Measurements from ENCODE around the gene DPEP1. TPM values are rescaled to one million over a fixed set of nuclear protein-coding genes. Genes with fewer than 3 reads are reported as not detected.
A peak's percentile ranks its signal among the peaks of the same experiment; 100 is the strongest.
"Not testable (repeated sequence)": the region's sequence is repeated elsewhere in the genome, so short reads cannot be mapped to it uniquely, and the experiment has no call there.

The DPEP1 gene
- polyA plus RNA-seq, 1 donor (not counting 4 experiments of a cell fraction or from before 2014, with no cell fraction given): 0.13 TPM

DNA sequence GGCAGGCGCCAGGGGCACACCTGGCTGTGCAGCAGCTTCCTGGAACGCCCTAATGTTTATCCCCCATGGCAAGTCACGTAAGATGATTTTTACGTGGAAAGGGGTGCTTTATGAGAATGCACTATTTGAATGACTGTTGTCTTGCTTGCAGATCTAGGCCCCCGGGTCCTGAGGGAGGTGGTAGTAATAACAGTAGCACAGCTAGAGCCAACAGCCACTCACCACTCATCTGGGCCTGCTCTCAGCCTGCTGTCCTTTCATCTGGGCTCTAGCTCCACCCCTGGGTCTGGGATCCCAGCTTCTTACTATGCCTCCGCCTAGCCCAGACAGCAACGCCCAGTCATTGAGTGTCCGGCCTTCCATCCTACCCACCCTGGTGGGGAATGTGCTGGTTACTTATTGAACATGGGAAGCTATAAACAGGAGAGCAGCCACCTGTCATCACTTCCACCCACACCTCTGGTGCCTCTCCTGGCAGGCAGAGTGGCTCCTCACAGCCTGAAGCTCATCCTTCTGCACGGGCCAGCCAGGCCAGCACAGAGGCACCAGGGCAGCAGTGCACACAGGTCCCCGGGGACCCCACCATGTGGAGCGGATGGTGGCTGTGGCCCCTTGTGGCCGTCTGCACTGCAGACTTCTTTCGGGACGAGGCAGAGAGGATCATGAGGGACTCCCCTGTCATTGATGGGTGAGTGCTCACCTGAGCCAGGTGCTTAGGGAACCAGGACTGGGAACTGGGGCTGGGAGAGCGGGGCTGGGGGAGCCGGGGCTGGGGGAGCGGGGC lies 16.6 kb downstream of the DPEP1 start:
- Histone ChIP-seq H3K4me1 (ENCODE audit: control insufficient read depth, extremely low read depth, insufficient read depth, low read length) (peaks cover 17% of the 10 kb centered on the region), H4K20me1 (ENCODE audit: control insufficient read depth, extremely low read depth, insufficient read depth, low read length) (no peaks in the 10 kb centered on the region), H3K9ac (ENCODE audit: control insufficient read depth, extremely low read depth, insufficient read depth, low read length) (no peak overlapping the region), H3K9me1 (ENCODE audit: control insufficient read depth, extremely low read depth, insufficient read depth, low read length) (no peaks in the 10 kb centered on the region), H3K4me3 (ENCODE audit: control insufficient read depth in 2 of 3, extremely low read depth in 1 of 3, insufficient read depth in 2 of 3, low read depth in 1 of 3, low read length in 3 of 3) (no peak overlapping the region), H3K27me3 (ENCODE audit: control insufficient read depth, extremely low read depth, insufficient read depth, low read length) (peaks cover 13% of the 10 kb centered on the region), H2AFZ (ENCODE audit: control insufficient read depth, low read length) (no peak overlapping the region), H3K79me2 (ENCODE audit: control insufficient read depth, insufficient read depth, low read length) (no peaks in the 10 kb centered on the region), H3K27ac (ENCODE audit: control insufficient read depth, insufficient read depth, low read length) (no peak overlapping the region), H3K9me3 (ENCODE audit: control insufficient read depth, low read depth, low read length) (peaks cover 3% of the 10 kb centered on the region), H3K36me3 (ENCODE audit: control insufficient read depth in 2 of 2, extremely low read depth in 1 of 2, insufficient read depth in 2 of 2, low read length in 2 of 2) (no peaks in the 10 kb centered on the region), H3K4me2 (ENCODE audit: control insufficient read depth, extremely low read depth, insufficient read depth, low read depth, low read length) (no peak overlapping the region)
- dilution Hi-C loops (cut with MboI; ENCODE audit: extremely low pct_ligation_motif_present, low sequenced_read_pairs): no loop called here
- TF ChIP-seq, protein P1, sequence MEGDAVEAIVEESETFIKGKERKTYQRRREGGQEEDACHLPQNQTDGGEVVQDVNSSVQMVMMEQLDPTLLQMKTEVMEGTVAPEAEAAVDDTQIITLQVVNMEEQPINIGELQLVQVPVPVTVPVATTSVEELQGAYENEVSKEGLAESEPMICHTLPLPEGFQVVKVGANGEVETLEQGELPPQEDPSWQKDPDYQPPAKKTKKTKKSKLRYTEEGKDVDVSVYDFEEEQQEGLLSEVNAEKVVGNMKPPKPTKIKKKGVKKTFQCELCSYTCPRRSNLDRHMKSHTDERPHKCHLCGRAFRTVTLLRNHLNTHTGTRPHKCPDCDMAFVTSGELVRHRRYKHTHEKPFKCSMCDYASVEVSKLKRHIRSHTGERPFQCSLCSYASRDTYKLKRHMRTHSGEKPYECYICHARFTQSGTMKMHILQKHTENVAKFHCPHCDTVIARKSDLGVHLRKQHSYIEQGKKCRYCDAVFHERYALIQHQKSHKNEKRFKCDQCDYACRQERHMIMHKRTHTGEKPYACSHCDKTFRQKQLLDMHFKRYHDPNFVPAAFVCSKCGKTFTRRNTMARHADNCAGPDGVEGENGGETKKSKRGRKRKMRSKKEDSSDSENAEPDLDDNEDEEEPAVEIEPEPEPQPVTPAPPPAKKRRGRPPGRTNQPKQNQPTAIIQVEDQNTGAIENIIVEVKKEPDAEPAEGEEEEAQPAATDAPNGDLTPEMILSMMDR (optimal IDR thresholded peaks at IDR 0.05 in 1 of 3, IDR thresholded peaks at IDR 0.05 in 1 of 3, conservative IDR thresholded peaks at IDR 0.05 in 1 of 3; ENCODE audit: extremely low read depth in 1 of 3, insufficient read depth in 2 of 3, low read length in 3 of 3): no peak
- TF ChIP-seq EZH2 (IDR thresholded peaks at IDR 0.05; ENCODE audit: low read length): no peak
- DNase-seq (ENCODE audit: low read depth, low spot score) (no peak), FAIRE-seq (no peak)

DNA sequence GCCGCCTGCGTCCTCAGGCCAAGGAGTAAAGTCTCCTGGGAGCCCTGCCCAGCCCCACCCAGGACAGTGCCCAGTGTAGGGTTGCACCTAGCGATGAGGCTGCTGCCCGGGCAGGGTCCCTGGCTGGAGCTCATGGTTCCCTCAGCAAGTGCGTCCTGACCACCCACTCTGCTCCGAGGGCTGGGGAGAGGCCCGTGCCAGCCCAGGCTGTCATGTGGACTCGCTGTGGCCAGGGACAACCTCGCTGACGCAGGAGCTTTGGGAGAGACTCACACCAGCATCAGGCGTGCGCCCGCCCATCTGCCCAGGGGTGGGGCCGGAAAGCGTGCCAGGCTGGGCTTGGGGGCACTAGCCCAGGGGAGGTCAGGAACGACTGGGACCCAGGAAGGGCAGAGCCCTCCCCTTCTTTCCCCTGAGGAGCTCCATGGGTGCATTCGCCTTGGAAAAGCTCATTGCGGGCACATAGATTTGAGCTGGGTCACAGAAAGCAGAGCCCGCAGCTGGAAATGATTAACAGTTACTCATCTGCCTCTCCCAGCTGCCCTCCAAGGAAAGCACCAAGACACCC lies 19.7 kb downstream of the DPEP1 start:
- FAIRE-seq (peak; percentile 73), DNase-seq (ENCODE audit: low read depth, low spot score) (peak; percentile 71)
- peak overlapping the region; percentile 64 for H3K4me2 ChIP-seq (ENCODE audit: control insufficient read depth, extremely low read depth, insufficient read depth, low read depth, low read length)
- peak overlapping the region; percentile 49 for H3K27ac ChIP-seq (ENCODE audit: control insufficient read depth, insufficient read depth, low read length)
- peak overlapping the region; percentile 68 for H2AFZ ChIP-seq (ENCODE audit: control insufficient read depth, low read length)
- peaks cover 6% of the 10 kb centered on the region for H3K27me3 ChIP-seq (ENCODE audit: control insufficient read depth, extremely low read depth, insufficient read depth, low read length)
- TF ChIP-seq, protein P1 (optimal IDR thresholded peaks at IDR 0.05 in 1 of 3, IDR thresholded peaks at IDR 0.05 in 1 of 3, conservative IDR thresholded peaks at IDR 0.05 in 1 of 3; ENCODE audit: extremely low read depth in 1 of 3, insufficient read depth in 2 of 3, low read length in 3 of 3): no peak
- no peak for TF ChIP-seq EZH2 (IDR thresholded peaks at IDR 0.05; ENCODE audit: low read length)
- no peaks in the 10 kb centered on the region for H3K79me2 ChIP-seq (ENCODE audit: control insufficient read depth, insufficient read depth, low read length)
- H3K9me3 ChIP-seq (ENCODE audit: control insufficient read depth, low read depth, low read length): peaks cover 3% of the 10 kb centered on the region
- H3K4me3 ChIP-seq (ENCODE audit: control insufficient read depth in 2 of 3, extremely low read depth in 1 of 3, insufficient read depth in 2 of 3, low read depth in 1 of 3, low read length in 3 of 3): peak overlapping the region in 1 of 3 experiments; percentile 38
- no peaks in the 10 kb centered on the region for H3K9me1 ChIP-seq (ENCODE audit: control insufficient read depth, extremely low read depth, insufficient read depth, low read length)
- peak overlapping the region; percentile 41 for H3K9ac ChIP-seq (ENCODE audit: control insufficient read depth, extremely low read depth, insufficient read depth, low read length)
- H4K20me1 ChIP-seq (ENCODE audit: control insufficient read depth, extremely low read depth, insufficient read depth, low read length): no peaks in the 10 kb centered on the region
- no peaks in the 10 kb centered on the region for H3K36me3 ChIP-seq (ENCODE audit: control insufficient read depth in 2 of 2, extremely low read depth in 1 of 2, insufficient read depth in 2 of 2, low read length in 2 of 2)
- peaks cover 17% of the 10 kb centered on the region for H3K4me1 ChIP-seq (ENCODE audit: control insufficient read depth, extremely low read depth, insufficient read depth, low read length)
- dilution Hi-C loops (cut with MboI; ENCODE audit: extremely low pct_ligation_motif_present, low sequenced_read_pairs): no loop called here

DNA sequence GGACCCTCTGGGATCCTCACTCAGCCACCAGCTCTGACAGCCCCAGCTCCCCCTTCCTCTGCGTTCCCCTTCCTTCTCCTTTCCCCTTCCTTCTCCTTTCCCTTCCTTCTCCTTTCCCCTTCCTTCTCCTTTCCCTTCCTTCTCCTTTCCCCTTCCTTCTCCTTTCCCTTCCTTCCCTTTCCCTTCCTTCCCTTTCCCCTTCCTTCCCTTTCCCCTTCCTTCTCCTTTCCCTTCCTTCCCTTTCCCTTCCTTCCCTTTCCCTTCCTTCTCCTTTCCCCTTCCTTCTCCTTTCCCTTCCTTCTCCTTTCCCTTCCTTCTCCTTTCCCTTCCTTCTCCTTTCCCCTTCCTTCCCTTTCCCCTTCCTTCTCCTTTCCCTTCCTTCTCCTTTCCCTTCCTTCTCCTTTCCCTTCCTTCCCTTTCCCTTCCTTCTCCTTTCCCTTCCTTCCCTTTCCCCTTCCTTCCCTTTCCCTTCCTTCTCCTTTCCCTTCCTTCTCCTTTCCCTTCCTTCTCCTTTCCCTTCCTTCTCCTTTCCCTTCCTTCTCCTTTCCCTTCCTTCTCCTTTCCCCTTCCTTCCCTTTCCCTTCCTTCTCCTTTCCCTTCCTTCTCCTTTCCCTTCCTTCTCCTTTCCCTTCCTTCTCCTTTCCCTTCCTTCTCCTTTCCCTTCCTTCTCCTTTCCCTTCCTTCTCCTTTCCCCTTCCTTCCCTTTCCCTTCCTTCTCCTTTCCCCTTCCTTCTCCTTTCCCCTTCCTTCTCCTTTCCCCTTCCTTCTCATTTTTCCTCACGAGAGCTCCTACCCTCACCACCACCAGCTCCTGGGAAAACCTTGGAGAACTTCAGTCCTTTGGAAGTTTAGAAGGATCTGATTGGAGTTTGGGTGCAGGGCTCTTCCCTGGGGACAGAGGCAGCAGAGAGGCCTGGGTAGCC lies 21.3 kb downstream of the DPEP1 start:
- DNase-seq (ENCODE audit: low read depth, low spot score); H3K27me3 ChIP-seq (ENCODE audit: control insufficient read depth, extremely low read depth, insufficient read depth, low read length); H3K4me3 ChIP-seq (ENCODE audit: control insufficient read depth in 2 of 3, extremely low read depth in 1 of 3, insufficient read depth in 2 of 3, low read depth in 1 of 3, low read length in 3 of 3); H3K79me2 ChIP-seq (ENCODE audit: control insufficient read depth, insufficient read depth, low read length); H3K36me3 ChIP-seq (ENCODE audit: control insufficient read depth in 2 of 2, extremely low read depth in 1 of 2, insufficient read depth in 2 of 2, low read length in 2 of 2); H3K4me2 ChIP-seq (ENCODE audit: control insufficient read depth, extremely low read depth, insufficient read depth, low read depth, low read length); H2AFZ ChIP-seq (ENCODE audit: control insufficient read depth, low read length); H4K20me1 ChIP-seq (ENCODE audit: control insufficient read depth, extremely low read depth, insufficient read depth, low read length); H3K27ac ChIP-seq (ENCODE audit: control insufficient read depth, insufficient read depth, low read length); H3K9ac ChIP-seq (ENCODE audit: control insufficient read depth, extremely low read depth, insufficient read depth, low read length); dilution Hi-C loops (cut with MboI; ENCODE audit: extremely low pct_ligation_motif_present, low sequenced_read_pairs); H3K9me3 ChIP-seq (ENCODE audit: control insufficient read depth, low read depth, low read length); FAIRE-seq; H3K9me1 ChIP-seq (ENCODE audit: control insufficient read depth, extremely low read depth, insufficient read depth, low read length): not testable (repeated sequence)
- peaks cover 17% of the 10 kb centered on the region for H3K4me1 ChIP-seq (ENCODE audit: control insufficient read depth, extremely low read depth, insufficient read depth, low read length)

Data from keratinocyte (primary cell).